ENCODE data around the gene MUC21. TPM values are rescaled to one million over a fixed set of nuclear protein-coding genes. Genes with fewer than 3 reads are reported as not detected.
A peak's percentile ranks its signal among the peaks of the same experiment; 100 is the strongest.

Gene MUC21
- total RNA-seq, 2 donors from 2014 or later = not detected

GRCh38 chr6:30981942-30982772, 1.4 kb upstream of the MUC21 start:
- Histone ChIP-seq H3K4me3 (peak overlapping the region; percentile 5 to 7), H3K9me3 (no peaks in the 10 kb centered on the region), H3K27ac (no peak overlapping the region), H3K27me3 (no peaks in the 10 kb centered on the region), H3K36me3 (no peaks in the 10 kb centered on the region), H3K4me1 (peaks cover 0 to 5% of the 10 kb centered on the region in 2 donors)
- no peak for DNase-seq (ENCODE audit: low spot score)
- TF ChIP-seq, protein P1, sequence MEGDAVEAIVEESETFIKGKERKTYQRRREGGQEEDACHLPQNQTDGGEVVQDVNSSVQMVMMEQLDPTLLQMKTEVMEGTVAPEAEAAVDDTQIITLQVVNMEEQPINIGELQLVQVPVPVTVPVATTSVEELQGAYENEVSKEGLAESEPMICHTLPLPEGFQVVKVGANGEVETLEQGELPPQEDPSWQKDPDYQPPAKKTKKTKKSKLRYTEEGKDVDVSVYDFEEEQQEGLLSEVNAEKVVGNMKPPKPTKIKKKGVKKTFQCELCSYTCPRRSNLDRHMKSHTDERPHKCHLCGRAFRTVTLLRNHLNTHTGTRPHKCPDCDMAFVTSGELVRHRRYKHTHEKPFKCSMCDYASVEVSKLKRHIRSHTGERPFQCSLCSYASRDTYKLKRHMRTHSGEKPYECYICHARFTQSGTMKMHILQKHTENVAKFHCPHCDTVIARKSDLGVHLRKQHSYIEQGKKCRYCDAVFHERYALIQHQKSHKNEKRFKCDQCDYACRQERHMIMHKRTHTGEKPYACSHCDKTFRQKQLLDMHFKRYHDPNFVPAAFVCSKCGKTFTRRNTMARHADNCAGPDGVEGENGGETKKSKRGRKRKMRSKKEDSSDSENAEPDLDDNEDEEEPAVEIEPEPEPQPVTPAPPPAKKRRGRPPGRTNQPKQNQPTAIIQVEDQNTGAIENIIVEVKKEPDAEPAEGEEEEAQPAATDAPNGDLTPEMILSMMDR (IDR thresholded peaks at IDR 0.05) = no peak

- no peaks in the 10 kb centered on the region for H3K36me3 ChIP-seq
- H3K27me3 ChIP-seq = no peaks in the 10 kb centered on the region
- no peaks in the 10 kb centered on the region for H3K9me3 ChIP-seq
- no peak for DNase-seq (ENCODE audit: low spot score)
- no peak overlapping the region for H3K27ac ChIP-seq
- H3K4me3 ChIP-seq = no peak overlapping the region
- TF ChIP-seq, protein P1 (IDR thresholded peaks at IDR 0.05) = no peak
- H3K4me1 ChIP-seq = peaks cover 0 to 5% of the 10 kb centered on the region in 2 donors
These were observed 2.0 kb downstream of the MUC21 start for GRCh38 chr6:30985490-30985889.

DNA sequence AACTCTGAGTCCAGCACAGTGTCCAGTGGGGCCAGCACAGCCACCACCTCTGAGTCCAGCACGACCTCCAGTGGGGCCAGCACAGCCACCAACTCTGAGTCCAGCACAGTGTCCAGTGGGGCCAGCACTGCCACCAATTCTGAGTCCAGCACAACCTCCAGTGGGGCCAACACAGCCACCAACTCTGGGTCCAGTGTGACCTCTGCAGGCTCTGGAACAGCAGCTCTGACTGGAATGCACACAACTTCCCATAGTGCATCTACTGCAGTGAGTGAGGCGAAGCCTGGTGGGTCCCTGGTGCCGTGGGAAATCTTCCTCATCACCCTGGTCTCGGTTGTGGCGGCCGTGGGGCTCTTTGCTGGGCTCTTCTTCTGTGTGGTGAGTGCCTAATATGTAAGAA, 3.8 kb downstream of the MUC21 start:
- no peaks in the 10 kb centered on the region for H3K9me3 ChIP-seq
- no peak overlapping the region for H3K27ac ChIP-seq
- no peak overlapping the region for H3K4me3 ChIP-seq
- TF ChIP-seq, protein P1 (IDR thresholded peaks at IDR 0.05) = no peak
- H3K27me3 ChIP-seq = no peaks in the 10 kb centered on the region
- DNase-seq (ENCODE audit: low spot score) = no peak
- no peaks in the 10 kb centered on the region for H3K36me3 ChIP-seq
- peaks cover 0 to 4% of the 10 kb centered on the region in 2 donors for H3K4me1 ChIP-seq

DNA sequence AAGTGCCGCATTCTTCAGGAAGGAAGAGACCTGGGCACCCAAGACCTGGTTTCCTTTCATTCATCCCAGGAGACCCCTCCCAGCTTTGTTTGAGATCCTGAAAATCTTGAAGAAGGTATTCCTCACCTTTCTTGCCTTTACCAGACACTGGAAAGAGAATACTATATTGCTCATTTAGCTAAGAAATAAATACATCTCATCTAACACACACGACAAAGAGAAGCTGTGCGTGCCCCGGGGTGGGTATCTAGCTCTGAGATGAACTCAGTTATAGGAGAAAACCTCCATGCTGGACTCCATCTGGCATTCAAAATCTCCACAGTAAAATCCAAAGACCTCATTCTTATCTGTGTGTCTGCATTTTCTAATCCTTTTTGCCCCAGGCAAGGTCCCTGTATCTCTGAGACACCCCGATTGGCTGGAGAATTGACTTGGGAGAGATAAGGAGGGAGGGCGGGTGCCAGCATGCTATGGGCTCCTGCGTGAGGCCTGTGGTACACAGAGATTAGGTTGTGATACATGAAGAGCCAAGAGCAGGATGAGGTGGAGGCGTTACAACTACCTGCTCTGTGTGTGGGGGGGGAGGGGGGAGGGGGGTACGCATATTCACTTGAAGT, 4.8 kb downstream of the MUC21 start:
- H3K4me3 ChIP-seq = no peak overlapping the region
- DNase-seq (ENCODE audit: low spot score) = no peak
- TF ChIP-seq, protein P1 (IDR thresholded peaks at IDR 0.05) = no peak
- no peaks in the 10 kb centered on the region for H3K4me1 ChIP-seq
- H3K27ac ChIP-seq = no peak overlapping the region
- H3K27me3 ChIP-seq = no peaks in the 10 kb centered on the region
- no peaks in the 10 kb centered on the region for H3K36me3 ChIP-seq
- H3K9me3 ChIP-seq = no peaks in the 10 kb centered on the region

- no peaks in the 10 kb centered on the region for H3K36me3 ChIP-seq
- H3K9me3 ChIP-seq = no peaks in the 10 kb centered on the region
- H3K4me3 ChIP-seq = no peak overlapping the region
- no peaks in the 10 kb centered on the region for H3K4me1 ChIP-seq
- DNase-seq (ENCODE audit: low spot score) = no peak
- H3K27ac ChIP-seq = no peak overlapping the region
- H3K27me3 ChIP-seq = no peaks in the 10 kb centered on the region
- TF ChIP-seq, protein P1 (IDR thresholded peaks at IDR 0.05) = no peak
These were observed 7.0 kb downstream of the MUC21 start for GRCh38 chr6:30990422-30991086.

All from right atrium auricular region (tissue), 2 donors.